Activated CD8-positive, alpha-beta memory T cell treated with anti-CD3 and anti-CD28 coated beads for 4 hours (primary cell): ENCODE data around the gene TMED4.

Source experiments
- DNase-seq, 2 donors: peaks; one replicate each; pipeline ENCODE4 v3.0.0-alpha.2; 2020; ENCODE audit warnings: low read depth in 2 of 2

The TMED4 gene

GRCh38 chr7:44581879-44582603 lies at the start of gene TMED4:
TSS of gene TMED4 (minus strand) at chr7:44582231. CDS start at chr7:44582206, 25 bp downstream.
- DNase-seq, result peak; percentile 100

- DNase-seq, result no peak
Observed at GRCh38 chr7:44631458-44632115, 49.6 kb upstream of the TMED4 start.

DNA sequence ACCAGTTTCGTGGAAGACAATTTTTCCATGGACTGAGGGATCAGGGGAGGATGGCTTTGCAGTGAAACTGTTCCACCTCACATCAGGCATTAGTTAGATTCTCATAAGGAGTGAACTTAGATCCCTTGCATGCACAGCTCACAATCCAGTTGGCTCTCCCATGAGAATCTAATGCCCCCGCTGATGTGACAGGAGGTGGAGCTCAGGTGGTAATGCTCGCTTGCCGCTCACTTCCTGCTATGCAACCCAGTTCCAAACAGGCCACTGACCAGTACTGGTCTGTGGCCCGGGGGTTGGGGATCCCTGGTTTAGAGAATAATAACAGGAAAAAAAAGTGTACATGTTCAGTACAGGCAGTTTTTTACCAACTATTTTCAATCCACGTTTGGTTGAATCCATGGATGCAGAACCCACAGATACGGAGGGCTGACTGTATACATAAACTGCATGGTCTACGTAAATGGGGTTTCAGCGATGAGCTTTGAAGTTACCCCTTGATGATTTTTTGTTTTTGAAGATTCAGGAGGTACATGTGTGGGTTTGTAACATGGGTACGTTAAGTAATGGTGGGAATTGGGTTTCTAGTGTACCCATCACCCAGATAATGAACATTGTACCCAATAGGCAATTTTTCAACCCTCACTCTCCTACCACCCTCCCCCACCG lies 48.9 kb upstream of the TMED4 start:
- DNase-seq, result no peak

- no peak for DNase-seq
Observed at GRCh38 chr7:44629829-44630522, 47.9 kb upstream of the TMED4 start.

GRCh38 chr7:44626620-44627019 lies 44.6 kb upstream of the TMED4 start:
- no peak for DNase-seq

DNA sequence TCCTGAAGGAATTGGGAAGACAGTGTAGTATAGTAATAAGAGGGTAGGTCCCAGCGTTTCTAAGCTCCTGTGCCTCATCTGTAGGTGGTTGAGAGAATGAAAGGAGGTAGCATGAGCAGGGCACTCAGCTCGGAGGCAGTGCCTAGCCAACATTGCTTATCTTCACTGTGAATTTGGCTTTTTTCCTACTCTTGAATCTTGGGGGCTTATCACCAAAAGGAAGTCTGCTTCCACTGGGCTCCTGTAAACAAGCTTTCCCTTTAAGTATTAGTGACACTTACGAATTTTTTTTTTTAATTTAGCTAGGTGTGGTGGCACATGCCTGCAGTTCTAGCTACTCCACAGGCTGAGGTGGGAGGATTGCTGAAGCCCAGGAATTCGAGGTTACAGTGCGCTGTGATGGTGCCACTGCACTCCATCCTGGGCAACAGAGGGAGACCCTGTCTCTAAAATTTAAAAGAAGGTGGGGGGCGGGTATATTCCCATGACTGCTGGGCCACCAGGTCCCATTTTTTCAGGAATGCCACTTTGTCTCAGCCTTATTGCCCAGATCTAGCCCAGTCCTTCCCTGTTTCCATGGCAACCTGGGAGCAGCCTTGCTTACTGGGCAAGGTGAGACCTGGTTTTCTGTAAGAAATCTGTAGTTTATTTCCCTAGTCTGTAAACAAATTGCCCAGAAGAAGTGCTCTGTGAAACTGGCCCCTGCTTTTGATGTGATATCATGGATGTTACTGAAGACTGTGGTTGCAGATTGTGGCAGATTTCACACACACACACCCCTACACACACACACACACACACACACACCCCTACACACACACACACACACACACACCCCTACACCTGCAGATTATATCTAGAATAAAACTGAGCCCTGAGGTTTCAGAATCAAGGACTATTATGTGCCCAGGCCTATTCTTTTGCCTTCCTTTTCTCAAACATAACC lies 43.8 kb upstream of the TMED4 start:
- DNase-seq, result no peak

GRCh38 chr7:44624318-44624717 lies 42.3 kb upstream of the TMED4 start:
- DNase-seq, result no peak

- DNase-seq, result peak in 1 of 2 donors; percentile 26
Observed at GRCh38 chr7:44622342-44623151, 40.5 kb upstream of the TMED4 start.

DNA sequence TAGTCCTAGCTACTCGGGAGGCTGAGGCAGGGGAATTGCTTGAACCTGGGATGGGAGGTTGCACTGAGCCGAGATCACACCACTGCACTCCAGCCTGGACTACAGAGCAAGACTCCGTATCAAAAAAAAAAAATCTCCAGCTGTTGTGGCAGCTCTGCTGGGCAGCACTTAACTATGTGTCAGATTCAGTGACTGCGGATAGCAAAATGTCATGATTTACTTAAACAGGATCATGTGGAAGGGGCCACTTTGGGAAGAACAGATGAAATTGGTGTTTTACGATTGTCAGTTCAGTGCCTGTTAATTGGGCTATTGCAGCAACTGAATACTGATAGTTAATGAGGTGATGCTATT lies 39.7 kb upstream of the TMED4 start:
- no peak for DNase-seq

DNA sequence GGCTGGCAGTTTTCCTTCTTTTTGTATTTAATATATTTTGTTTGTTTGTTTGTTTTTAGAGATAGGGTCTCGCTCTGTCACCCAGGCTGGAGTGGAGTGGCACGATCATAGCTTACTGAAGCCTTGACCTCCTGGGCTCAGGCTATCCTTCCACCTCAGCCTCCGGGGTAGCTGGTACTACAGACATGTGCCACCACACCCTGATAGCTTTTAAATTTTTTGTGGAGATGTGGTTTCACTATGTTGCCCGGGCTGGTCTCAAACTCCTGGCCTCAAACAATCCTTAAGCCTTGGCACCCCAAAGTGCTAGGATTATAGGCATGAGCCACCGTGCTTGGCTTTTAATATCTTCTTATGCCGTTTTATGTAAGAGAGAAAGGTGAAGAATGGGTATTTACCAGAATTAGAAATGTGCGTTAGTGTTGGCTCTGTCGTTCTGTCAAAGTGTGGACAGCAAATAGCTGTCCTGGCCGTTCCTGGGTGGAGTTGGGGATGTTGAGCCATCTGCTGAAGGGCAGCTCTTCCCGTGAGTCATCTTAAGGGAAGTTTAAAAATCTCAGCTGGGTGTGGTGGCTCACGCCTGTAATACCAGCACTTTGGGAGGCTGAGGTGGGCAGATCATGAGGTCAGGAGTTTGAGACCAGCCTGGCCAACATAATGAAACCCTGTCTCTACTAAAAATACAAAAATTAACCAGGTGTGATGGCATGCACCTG lies 39.2 kb upstream of the TMED4 start:
- no peak for DNase-seq

GRCh38 chr7:44618753-44619152 lies 36.7 kb upstream of the TMED4 start:
- DNase-seq, result no peak

- no peak for DNase-seq
Observed at GRCh38 chr7:44618045-44618444, 36.0 kb upstream of the TMED4 start.

- DNase-seq, result no peak
Observed at GRCh38 chr7:44617225-44617890, 35.3 kb upstream of the TMED4 start.

DNA sequence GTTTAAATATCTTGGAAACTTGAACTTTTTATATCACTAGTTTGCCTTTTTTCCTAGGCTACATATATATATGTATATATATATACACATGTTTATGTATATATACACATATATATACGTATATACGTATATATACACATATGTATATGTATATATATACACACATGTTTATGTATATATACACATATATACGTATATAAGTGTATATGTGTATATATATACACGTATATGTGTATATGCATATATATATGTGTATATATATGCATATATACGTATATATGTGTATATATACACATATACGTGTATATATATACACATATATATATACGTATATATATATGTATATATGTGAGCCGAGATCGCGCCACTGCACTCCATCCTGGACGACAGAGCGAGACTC lies 34.5 kb upstream of the TMED4 start:
- DNase-seq, result no peak

- no peak for DNase-seq
Observed at GRCh38 chr7:44615793-44616192, 33.8 kb upstream of the TMED4 start.

DNA sequence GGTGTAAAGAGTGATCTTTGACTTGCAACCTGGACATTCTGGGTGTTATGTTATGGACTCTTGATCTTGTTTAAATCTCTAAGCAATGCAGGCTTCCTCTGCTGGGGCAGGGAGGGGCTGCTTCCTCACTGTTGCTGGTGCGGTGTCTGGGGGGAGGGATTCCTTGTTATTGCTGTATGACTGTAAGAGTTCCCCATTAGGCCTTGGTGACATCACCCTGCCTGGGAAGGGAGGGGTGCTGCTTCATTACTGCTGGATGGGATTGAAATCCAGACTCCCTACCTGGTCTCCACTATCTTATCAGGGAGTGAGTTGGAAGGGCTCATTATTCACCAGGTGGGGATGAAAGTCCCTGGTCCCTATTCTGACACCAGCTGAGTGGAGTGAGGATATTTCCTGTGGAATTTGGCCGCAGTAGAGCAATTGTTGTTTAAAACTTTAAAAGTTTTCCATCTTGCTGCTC lies 33.1 kb upstream of the TMED4 start:
- no peak for DNase-seq

DNA sequence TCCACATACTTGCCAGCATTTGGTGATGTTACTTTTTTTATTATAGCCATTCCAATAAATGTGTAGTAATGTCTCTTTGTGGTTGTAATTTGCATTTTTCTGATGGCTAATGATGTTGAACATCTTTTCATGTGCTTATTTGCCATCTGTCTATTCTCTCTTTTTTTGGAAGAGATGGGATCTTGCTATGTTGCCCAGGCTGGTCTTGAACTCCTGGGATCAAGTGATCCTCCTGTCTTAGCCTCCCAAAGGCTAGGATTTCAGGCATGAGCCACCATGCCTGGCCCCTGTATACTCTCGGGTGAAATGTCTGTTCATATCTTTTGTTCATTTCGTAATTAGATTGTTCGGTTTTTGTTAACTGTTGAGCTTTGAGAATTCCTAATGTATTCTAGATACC lies 27.8 kb upstream of the TMED4 start:
- DNase-seq, result no peak

GRCh38 chr7:44608916-44609648 lies 27.1 kb upstream of the TMED4 start:
- DNase-seq, result no peak
